Fibroblast of mammary gland (primary cell): ENCODE data around the gene TWF2.
A peak's percentile ranks its signal among the peaks of the same experiment; 100 is the strongest.

Experiments used
- DNase-seq: peaks from one replicate; pipeline ENCODE4 v3.0.0-alpha.2; 2010; ENCODE audit warnings: low read depth
- H3K4me3 ChIP-seq: 2 replicates; pipeline ENCODE4 v1.5.1; 2011; ENCODE audit warnings: low read depth, mild to moderate bottlenecking, low read length, moderate library complexity; ENCODE audit not compliant: control insufficient read depth
- TF ChIP-seq, protein P1 (sequence below): conservative IDR thresholded peaks from 2 replicates; pipeline ENCODE4 v1.5.1; 2011; ENCODE audit warnings: low read depth, low read length, inconsistent platforms; ENCODE audit not compliant: control insufficient read depth, insufficient read depth

Gene TWF2

DNA sequence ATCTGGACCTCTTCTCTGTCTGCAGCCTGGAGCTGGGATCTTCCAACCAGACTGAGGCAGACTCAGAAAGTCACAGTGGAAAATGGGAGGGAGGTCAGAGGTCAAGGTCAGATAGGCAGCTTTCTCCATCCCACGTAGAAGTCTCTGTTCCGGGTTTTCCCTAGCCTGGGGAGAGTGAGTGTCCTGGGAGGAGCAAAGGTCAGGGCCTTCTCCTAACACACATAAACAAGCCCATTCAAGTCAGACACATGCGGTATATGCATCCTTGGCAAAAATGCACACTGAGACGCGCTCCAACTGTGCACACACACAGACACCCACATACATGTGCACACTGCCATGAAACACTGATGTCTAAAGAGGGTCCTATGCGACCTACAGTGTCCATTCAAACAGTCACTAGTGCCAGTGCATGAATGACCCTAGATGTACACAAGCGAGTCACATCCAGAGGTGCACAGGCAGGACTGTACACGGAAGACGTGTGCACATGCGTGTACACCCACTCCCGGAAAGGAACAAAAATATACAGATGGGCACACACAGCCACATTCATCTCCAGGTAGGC lies 681 bp downstream of the TWF2 start:
- H3K4me3 ChIP-seq: peak overlapping the region; percentile 90
- no peak for DNase-seq
- TF ChIP-seq, protein P1, sequence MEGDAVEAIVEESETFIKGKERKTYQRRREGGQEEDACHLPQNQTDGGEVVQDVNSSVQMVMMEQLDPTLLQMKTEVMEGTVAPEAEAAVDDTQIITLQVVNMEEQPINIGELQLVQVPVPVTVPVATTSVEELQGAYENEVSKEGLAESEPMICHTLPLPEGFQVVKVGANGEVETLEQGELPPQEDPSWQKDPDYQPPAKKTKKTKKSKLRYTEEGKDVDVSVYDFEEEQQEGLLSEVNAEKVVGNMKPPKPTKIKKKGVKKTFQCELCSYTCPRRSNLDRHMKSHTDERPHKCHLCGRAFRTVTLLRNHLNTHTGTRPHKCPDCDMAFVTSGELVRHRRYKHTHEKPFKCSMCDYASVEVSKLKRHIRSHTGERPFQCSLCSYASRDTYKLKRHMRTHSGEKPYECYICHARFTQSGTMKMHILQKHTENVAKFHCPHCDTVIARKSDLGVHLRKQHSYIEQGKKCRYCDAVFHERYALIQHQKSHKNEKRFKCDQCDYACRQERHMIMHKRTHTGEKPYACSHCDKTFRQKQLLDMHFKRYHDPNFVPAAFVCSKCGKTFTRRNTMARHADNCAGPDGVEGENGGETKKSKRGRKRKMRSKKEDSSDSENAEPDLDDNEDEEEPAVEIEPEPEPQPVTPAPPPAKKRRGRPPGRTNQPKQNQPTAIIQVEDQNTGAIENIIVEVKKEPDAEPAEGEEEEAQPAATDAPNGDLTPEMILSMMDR: no peak

DNA sequence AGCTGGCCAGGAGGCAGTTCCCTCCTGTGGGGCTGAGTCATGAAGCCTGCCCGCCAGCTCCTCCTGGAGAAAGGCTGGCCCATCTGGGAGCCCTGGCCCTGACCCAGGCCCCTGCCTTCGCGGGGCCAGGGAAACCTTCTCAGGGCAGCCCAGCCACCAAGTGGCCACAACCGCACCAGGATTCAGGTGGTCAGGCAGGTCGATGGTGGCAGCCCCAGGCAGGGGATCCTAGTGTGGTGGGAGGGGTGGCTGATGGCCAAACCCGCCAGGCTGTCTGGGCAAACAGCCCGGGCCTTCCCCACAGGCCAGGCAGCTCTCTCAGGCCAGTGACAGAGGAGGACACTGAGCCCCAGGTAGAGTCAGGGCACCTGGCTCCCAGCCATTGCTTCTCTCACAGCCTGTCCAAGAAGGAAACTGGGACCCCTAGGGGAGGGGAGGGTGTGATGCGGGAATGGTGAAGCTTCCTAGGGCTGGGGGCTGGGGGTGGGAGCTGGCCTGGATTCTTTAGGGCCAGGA lies 1.2 kb downstream of the TWF2 start:
- DNase-seq: peak; percentile 91
- peak overlapping the region; percentile 90 for H3K4me3 ChIP-seq
- TF ChIP-seq, protein P1: no peak

DNA sequence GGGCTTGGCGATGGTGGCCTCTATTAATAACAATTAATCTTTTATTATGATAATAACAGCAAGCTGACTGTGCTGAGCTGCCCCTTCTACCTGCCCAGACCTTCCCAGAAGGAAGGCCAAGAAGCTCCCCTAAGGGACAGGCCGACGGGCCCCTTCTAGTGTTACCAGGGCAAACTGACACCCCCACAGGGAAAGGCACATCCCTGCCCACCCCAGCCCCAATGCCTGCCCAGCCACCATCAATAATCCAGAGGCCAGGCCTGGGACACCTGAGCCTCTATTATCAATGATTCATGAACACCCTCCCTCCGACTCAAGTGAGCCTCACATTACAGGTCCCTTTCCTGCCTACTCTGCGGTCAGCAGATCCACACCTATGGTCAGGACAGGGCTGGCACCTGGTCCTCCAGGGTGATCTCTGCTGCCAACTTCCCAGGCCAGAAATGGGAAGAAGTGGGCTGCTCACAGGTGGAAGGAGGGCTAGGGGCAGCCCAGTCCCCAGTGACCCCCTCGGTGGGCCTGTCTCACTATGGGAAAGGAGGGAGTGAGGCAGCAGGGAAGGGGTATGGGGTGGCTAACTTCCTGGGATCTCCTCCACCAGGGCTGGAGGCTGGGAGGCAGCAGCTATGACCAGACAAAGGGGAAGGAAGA lies 1.8 kb downstream of the TWF2 start:
- DNase-seq: no peak
- peak overlapping the region; percentile 36 for H3K4me3 ChIP-seq
- TF ChIP-seq, protein P1: no peak

DNA sequence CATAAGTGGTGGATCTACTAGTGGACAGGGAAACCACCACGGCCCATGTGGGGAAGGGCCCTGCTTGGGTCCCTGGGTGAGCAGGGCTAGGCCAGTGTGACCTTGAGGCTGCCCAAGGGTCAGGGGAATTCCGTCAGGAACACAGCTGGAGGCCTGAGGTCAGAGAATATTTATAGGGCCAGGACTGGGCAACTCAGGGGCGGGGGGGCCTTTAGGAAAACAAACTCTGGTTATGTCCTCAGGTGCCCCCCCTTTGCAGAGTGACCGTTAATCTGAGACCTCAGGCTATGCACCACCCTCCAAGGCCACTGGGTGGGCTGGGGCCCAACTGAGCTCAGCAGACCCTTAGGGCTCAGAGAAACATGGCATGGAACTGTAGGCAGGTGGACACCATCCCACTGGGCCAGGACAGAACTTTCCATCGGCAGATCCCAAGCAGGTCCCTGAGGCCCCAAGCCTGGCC lies 2.5 kb downstream of the TWF2 start:
- H3K4me3 ChIP-seq: no peak overlapping the region

DNA sequence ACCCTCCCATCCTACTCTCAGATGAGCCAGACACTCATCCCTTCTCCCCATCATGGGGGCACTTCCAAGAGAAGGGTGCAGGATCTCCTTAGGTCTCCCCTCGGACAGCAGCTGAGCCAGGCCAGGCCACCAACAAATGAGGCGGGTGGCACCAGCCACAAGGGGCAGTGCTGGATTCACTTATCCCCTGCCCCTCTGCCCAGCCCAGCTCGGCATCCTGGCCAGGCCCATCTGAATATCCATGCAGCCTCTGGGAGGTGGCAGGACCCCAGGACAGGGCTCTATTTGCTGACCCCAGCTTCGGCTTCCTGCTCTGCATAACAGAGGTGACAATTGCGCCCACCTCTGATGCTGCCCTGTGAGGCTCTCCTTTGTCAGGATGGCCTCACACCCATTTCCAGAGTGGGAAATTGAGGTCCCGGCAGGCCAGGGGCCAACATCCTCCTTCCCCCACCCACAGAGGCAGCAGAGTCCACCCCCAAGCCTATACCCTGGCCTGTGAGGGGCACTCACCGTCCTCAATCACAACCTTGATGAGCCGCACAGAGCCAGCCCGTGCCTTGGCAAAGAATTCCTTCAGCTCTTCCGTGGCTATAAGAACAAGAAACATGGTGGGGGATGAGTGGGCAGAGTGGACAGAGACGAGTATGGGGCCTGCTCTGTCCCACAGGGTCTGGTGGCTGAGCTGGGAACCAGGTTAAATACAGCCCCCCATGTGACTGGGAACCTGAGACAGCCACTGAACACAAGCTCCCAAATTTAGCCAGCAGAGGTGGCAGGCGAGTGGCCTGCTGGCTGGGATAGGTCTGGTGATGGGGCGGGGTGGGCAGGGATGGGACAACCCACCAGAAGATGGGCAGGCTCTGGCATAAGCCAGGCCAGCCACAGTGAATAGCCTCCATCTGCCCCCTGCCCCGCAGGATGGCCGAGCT lies 4.2 kb downstream of the TWF2 start:
- DNase-seq: no peak
- TF ChIP-seq, protein P1: no peak
- no peak overlapping the region for H3K4me3 ChIP-seq

More for the DNA sequence above, 2.5 kb downstream of the TWF2 start:
- no peak for DNase-seq
- TF ChIP-seq, protein P1: no peak

DNA sequence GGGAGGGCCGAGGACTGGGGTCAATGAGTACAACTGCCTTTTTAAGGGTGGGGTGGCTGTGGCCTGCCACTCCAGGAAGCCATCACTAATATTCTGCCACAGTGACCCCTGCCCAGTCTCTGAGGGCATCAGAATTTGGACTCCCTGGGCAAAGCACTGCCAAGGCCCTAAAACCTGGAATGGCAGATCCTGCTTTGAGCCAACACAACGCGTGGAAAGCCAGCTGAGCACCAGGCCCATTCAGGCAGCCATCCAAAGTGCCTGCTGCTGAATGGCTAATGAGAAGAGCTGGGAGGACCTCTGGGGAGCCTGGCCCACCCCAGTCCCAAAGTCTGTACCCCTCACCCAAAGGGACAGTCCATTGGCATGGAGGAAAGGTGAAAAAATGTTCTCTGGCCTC lies 5.0 kb downstream of the TWF2 start:
- H3K4me3 ChIP-seq: no peak overlapping the region
- DNase-seq: no peak
- TF ChIP-seq, protein P1: no peak
